Prostate gland (tissue), 2 donors: ENCODE measurements around the gene SPOCK1.

Experiments
- POLR2A ChIP-seq: fragments of 450-650 bp; IDR thresholded peaks from one replicate; pipeline ENCODE4 v1.6.1; 2016; ENCODE audit warnings: antibody characterized with exemption, mild to moderate bottlenecking
- POLR2AphosphoS5 ChIP-seq: sonication (generic); formaldehyde crosslinking; IDR thresholded peaks from one replicate; pipeline ENCODE4 v1.6.1; 2017; ENCODE audit warnings: antibody characterized with exemption
- TF ChIP-seq, protein P1 (sequence below), 4 experiments: fragments of 200-600 bp in 2 of 4; fragments of 450-650 bp in 2 of 4; sonication (generic) in 2 of 4; IDR thresholded peaks; 1 replicate in 3 of 4; 2 replicates in 1 of 4; pipeline ENCODE4 v1.5.1; 2016 to 2019; ENCODE audit warnings: antibody characterized with exemption in 4 of 4, mild to moderate bottlenecking in 2 of 4, moderate library complexity in 2 of 4

DNA sequence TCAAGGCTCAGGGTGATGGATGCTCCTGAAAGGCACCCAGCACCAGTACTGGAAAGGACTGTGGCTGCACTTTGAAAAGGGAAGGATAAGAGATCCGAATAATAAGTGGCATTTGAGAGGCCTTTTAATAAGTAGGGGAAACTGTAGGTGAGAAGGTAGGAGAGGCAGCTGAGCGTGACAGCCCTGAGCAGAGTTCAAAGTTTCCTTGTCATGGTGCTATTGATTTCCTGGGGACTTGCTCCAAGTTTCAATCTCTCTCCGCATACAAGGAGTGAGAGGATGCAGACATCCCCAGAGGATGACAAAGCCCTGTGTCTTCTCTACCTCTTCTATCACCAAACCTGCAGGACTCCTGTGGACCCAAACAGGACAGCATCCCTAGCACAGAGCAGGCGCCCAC, 354.5 kb downstream of the SPOCK1 start:
- TF ChIP-seq, protein P1, sequence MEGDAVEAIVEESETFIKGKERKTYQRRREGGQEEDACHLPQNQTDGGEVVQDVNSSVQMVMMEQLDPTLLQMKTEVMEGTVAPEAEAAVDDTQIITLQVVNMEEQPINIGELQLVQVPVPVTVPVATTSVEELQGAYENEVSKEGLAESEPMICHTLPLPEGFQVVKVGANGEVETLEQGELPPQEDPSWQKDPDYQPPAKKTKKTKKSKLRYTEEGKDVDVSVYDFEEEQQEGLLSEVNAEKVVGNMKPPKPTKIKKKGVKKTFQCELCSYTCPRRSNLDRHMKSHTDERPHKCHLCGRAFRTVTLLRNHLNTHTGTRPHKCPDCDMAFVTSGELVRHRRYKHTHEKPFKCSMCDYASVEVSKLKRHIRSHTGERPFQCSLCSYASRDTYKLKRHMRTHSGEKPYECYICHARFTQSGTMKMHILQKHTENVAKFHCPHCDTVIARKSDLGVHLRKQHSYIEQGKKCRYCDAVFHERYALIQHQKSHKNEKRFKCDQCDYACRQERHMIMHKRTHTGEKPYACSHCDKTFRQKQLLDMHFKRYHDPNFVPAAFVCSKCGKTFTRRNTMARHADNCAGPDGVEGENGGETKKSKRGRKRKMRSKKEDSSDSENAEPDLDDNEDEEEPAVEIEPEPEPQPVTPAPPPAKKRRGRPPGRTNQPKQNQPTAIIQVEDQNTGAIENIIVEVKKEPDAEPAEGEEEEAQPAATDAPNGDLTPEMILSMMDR (IDR thresholded peaks at IDR 0.05) = no peak
- no peak for TF ChIP-seq POLR2A
- no peak for TF ChIP-seq POLR2AphosphoS5
